H1 (cell line): ENCODE data around the gene DNAH8. TPM values are rescaled to one million over a fixed set of nuclear protein-coding genes. Genes with fewer than 3 reads are reported as not detected.

Source experiments
- CTCF ChIA-PET: fragments of 300-600 bp; sonication (Branson Sonifier 250); formaldehyde crosslinking; loops from one replicate; lab custom pipeline; 2021; ENCODE audit not compliant: partially characterized antibody; lab: Charles Lee
- POLR2A ChIA-PET: fragments of 300-600 bp; sonication (Branson Sonifier 250); formaldehyde crosslinking; loops from one replicate; lab custom pipeline; 2021; ENCODE audit warnings: inconsistent platforms; ENCODE audit not compliant: partially characterized antibody; lab: Charles Lee
- DNase-seq, 2 experiments: peaks; one replicate each; pipeline versions ENCODE4 v3.0.0 to v3.0.0-alpha.2; 2010 to 2022; ENCODE audit warnings: low spot score in 2 of 2, low read depth in 1 of 2, mixed read lengths in 1 of 2
- FAIRE-seq: peaks from 2 replicates; lab custom pipeline; 2011; peaks lifted over from hg19 to GRCh38; lab: Jason Lieb, UNC
- H2AFZ ChIP-seq: 2 replicates; pipeline ENCODE4 v1.8.1; 2012; ENCODE audit warnings: low read length, inconsistent platforms
- H2AK5ac ChIP-seq: 2 replicates; pipeline ENCODE4 v1.6.1; 2013; ENCODE audit warnings: low read depth, low read length
- H2BK120ac ChIP-seq: replicated peaks from 2 replicates; pipeline ENCODE3; 2013; ENCODE audit warnings: low read depth, low read length, inconsistent platforms
- H2BK12ac ChIP-seq: 2 replicates; pipeline ENCODE4 v1.6.1; 2013; ENCODE audit warnings: low read depth, low read length
- H2BK15ac ChIP-seq: 2 replicates; pipeline ENCODE4 v1.6.1; 2013; ENCODE audit warnings: low read length
- H2BK20ac ChIP-seq: 2 replicates; pipeline ENCODE4 v1.6.1; 2013; ENCODE audit warnings: low read length
- H2BK5ac ChIP-seq: 2 replicates; pipeline ENCODE4 v1.6.1; 2013; ENCODE audit warnings: low read depth, low read length
- H3K14ac ChIP-seq: 2 replicates; pipeline ENCODE4 v1.6.1; 2013; ENCODE audit warnings: inconsistent platforms; ENCODE audit not compliant: insufficient read length
- H3K18ac ChIP-seq: 2 replicates; pipeline ENCODE4 v1.6.1; 2013; ENCODE audit warnings: low read length; ENCODE audit errors: extremely low read depth
- H3K23ac ChIP-seq: 2 replicates; pipeline ENCODE4 v1.6.1; 2013; ENCODE audit warnings: inconsistent platforms; ENCODE audit not compliant: insufficient read length
- H3K23me2 ChIP-seq: 2 replicates; pipeline ENCODE4 v1.6.1; 2013; ENCODE audit warnings: low read depth, low read length
- H3K27ac ChIP-seq: 2 replicates; pipeline ENCODE4 v1.6.1; 2011; ENCODE audit warnings: low read depth, low read length, inconsistent platforms
- H3K27me3 ChIP-seq, 4 experiments: replicated peaks in 1 of 4; 1 replicate in 1 of 4; 2 replicates in 3 of 4; pipeline versions ENCODE4 v1.6.1 to v1.8.1; 2011 to 2013; ENCODE audit warnings: low read length in 3 of 4, mild to moderate bottlenecking in 3 of 4, inconsistent platforms in 2 of 4, mixed read lengths in 2 of 4, moderate library complexity in 1 of 4; ENCODE audit not compliant: control insufficient read depth in 3 of 4, insufficient read depth in 3 of 4; ENCODE audit errors: extremely low read depth in 1 of 4
- H3K36me3 ChIP-seq, 4 experiments: 2 replicates each; pipeline versions ENCODE4 v1.6.1 to v1.8.1; 2011 to 2013; ENCODE audit warnings: mild to moderate bottlenecking in 4 of 4, low read length in 3 of 4, moderate library complexity in 2 of 4, control low read depth in 1 of 4, inconsistent platforms in 1 of 4; ENCODE audit not compliant: insufficient read depth in 4 of 4, control insufficient read depth in 2 of 4
- H3K4ac ChIP-seq: replicated peaks from 2 replicates; pipeline ENCODE3; 2013; ENCODE audit warnings: low read length, low read depth, mixed read lengths, inconsistent platforms; ENCODE audit not compliant: insufficient read length
- H3K4me1 ChIP-seq, 4 experiments: replicated peaks in 1 of 4; 1 replicate in 1 of 4; 2 replicates in 3 of 4; pipeline versions ENCODE4 v1.6.1 to v1.8.1; 2011 to 2013; ENCODE audit warnings: low read length in 3 of 4, inconsistent platforms in 2 of 4, mixed read lengths in 1 of 4; ENCODE audit not compliant: insufficient read depth in 4 of 4, control insufficient read depth in 3 of 4
- H3K4me2 ChIP-seq, 2 experiments: 2 replicates each; pipeline versions ENCODE4 v1.6.1 to v1.8.1; 2011 to 2013; ENCODE audit warnings: low read depth in 2 of 2, low read length in 2 of 2, control low read depth in 1 of 2, inconsistent platforms in 1 of 2, mild to moderate bottlenecking in 1 of 2; ENCODE audit not compliant: insufficient read depth in 1 of 2
- H3K4me3 ChIP-seq, 4 experiments: fragments of 200-600, 300-600 bp in 1 of 4; sonication (generic), shearing (Covaris generic), sonication (Bioruptor Twin) in 1 of 4; 2 replicates each; pipeline versions ENCODE4 v1.5.1 to v1.8.1; 2011 to 2016; ENCODE audit warnings: low read length in 4 of 4, low read depth in 3 of 4, control low read depth in 2 of 4, inconsistent platforms in 2 of 4, mild to moderate bottlenecking in 2 of 4, mixed read lengths in 1 of 4, moderate library complexity in 1 of 4; ENCODE audit not compliant: insufficient read depth in 2 of 4; ENCODE audit errors: extremely low read depth in 1 of 4
- H3K56ac ChIP-seq: replicated peaks from 2 replicates; pipeline ENCODE3; 2013; ENCODE audit warnings: low read depth, mild to moderate bottlenecking, mixed read lengths, low read length, inconsistent platforms; ENCODE audit not compliant: insufficient read length
- H3K79me1 ChIP-seq: 2 replicates; pipeline ENCODE4 v1.6.1; 2013; ENCODE audit warnings: low read depth, low read length, control low read depth
- H3K79me2 ChIP-seq, 2 experiments: 2 replicates each; pipeline versions ENCODE4 v1.6.1 to v1.8.1; 2012 to 2013; ENCODE audit warnings: low read length in 2 of 2, mild to moderate bottlenecking in 2 of 2, inconsistent platforms in 1 of 2; ENCODE audit not compliant: insufficient read depth in 2 of 2, control insufficient read depth in 1 of 2
- H3K9ac ChIP-seq, 4 experiments: replicated peaks in 1 of 4; 1 replicate in 1 of 4; 2 replicates in 3 of 4; pipeline versions ENCODE4 v1.6.1 to v1.8.1; 2011 to 2013; ENCODE audit warnings: low read depth in 3 of 4, low read length in 3 of 4, control low read depth in 2 of 4, mild to moderate bottlenecking in 2 of 4, moderate library complexity in 2 of 4, inconsistent platforms in 1 of 4; ENCODE audit errors: extremely low read depth in 1 of 4
- H3K9me3 ChIP-seq, 2 experiments: 2 replicates each; pipeline versions ENCODE4 v1.6.1 to v1.8.1; 2012 to 2013; ENCODE audit warnings: mild to moderate bottlenecking in 2 of 2, moderate library complexity in 2 of 2, control low read depth in 1 of 2, inconsistent platforms in 1 of 2, low read depth in 1 of 2, low read length in 1 of 2, mixed read lengths in 1 of 2; ENCODE audit not compliant: insufficient read depth in 2 of 2
- H4K20me1 ChIP-seq, 2 experiments: replicated peaks in 1 of 2; 2 replicates each; pipeline versions ENCODE3 to v1.8.1; 2011 to 2013; ENCODE audit warnings: inconsistent platforms in 2 of 2, low read length in 2 of 2, mild to moderate bottlenecking in 1 of 2; ENCODE audit not compliant: insufficient read depth in 2 of 2, control insufficient read depth in 1 of 2
- H4K5ac ChIP-seq: 2 replicates; pipeline ENCODE4 v1.6.1; 2013; ENCODE audit warnings: low read length, low read depth, mixed read lengths, inconsistent platforms; ENCODE audit not compliant: insufficient read length
- H4K8ac ChIP-seq: 2 replicates; pipeline ENCODE4 v1.8.0; 2013; ENCODE audit warnings: mild to moderate bottlenecking, moderate library complexity, low read length, inconsistent platforms; ENCODE audit not compliant: insufficient read depth; ENCODE audit errors: extremely low read depth
- H4K91ac ChIP-seq: replicated peaks from 2 replicates; pipeline ENCODE3; 2013; ENCODE audit warnings: low read length, mixed read lengths, inconsistent platforms; ENCODE audit not compliant: insufficient read length
- RAD21 ChIP-seq, 2 experiments: IDR thresholded peaks in 1 of 2; conservative IDR thresholded peaks in 1 of 2; 2 replicates each; pipeline ENCODE4 v1.6.1; 2011; ENCODE audit warnings: low read depth in 2 of 2, low read length in 2 of 2, improper control_type of control experiment in 1 of 2, inconsistent platforms in 1 of 2, mild to moderate bottlenecking in 1 of 2, moderate library complexity in 1 of 2
- polyA plus RNA-seq, 7 experiments: library from polyadenylated mRNA; depleted of rRNA in 3 of 7; stranded (reverse) in 5 of 7; unstranded in 2 of 7; fragments of >200 nt in 5 of 7; fragments of 200-250 nt in 2 of 7; gene quantifications; 1 replicate in 5 of 7; 2 replicates in 1 of 7; 4 replicates in 1 of 7; pipeline versions ENCODE4 v1.2.1 to v1.2.3, GENCODE V29; 2011 to 2013; ENCODE audit warnings: missing spikeins in 2 of 7, mixed read lengths in 2 of 7
- total RNA-seq: library from RNA; stranded (reverse); fragmentation: NEBNext Ultra II Directional; extraction: Animal tissue kit (Norgen Biotek cat#: 25700); gene quantifications from 2 replicates; pipeline ENCODE4 v1.2.1, GENCODE V29; 2021

DNAH8 gene
- total and polyA plus RNA-seq, 2 of the 8 experiments (the other 6 are each of a cell fraction or from before 2014, with no cell fraction given), result under 0.01 TPM; not detected in 1

DNA sequence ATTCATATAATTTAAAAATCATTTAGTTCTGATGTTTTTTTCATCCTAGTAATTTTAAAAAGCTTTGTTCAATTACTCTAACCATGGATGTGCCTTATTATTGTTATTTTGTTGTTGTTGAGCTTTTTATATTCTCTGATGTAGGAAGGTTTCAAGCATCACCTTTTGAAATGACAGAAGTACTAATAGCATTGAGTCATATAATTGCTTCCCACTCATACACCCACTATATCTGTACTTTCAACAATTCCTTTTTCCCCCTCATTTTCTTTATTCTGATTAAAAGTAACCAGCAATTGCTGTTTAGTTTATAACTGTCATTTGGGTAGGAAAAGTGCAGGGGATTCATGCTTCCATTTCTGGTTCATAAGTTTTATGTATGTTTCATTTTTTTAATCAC is 38.6 kb downstream of the DNAH8 start:
- Histone ChIP-seq H3K36me3 (no peaks in the 10 kb centered on the region), H3K23me2 (no peaks in the 10 kb centered on the region), H2AK5ac (no peak overlapping the region), H4K91ac (no peak overlapping the region), H3K9me3 (no peaks in the 10 kb centered on the region), H3K56ac (no peak overlapping the region), H3K18ac (no peak overlapping the region), H3K79me1 (no peaks in the 10 kb centered on the region), H3K4me2 (no peak overlapping the region), H3K23ac (no peak overlapping the region), H3K27ac (no peak overlapping the region), H4K20me1 (no peaks in the 10 kb centered on the region), H2BK15ac (no peak overlapping the region), H4K5ac (no peak overlapping the region), H3K27me3 (no peaks in the 10 kb centered on the region), H4K8ac (no peak overlapping the region), H2AFZ (no peak overlapping the region), H2BK5ac (no peak overlapping the region), H3K4ac (no peak overlapping the region), H2BK20ac (no peak overlapping the region), H2BK120ac (no peak overlapping the region), H3K4me3 (no peak overlapping the region), H3K79me2 (no peaks in the 10 kb centered on the region), H3K4me1 (no peaks in the 10 kb centered on the region), H3K14ac (no peak overlapping the region), H3K9ac (no peak overlapping the region), H2BK12ac (no peak overlapping the region)
- ChIA-PET CTCF (interaction anchor here (1.0 kb wide), 1 partner anchor 20 kb away, joined by 4 read pairs; no protein-coding TSS in a partner anchor), POLR2A (no interaction called here)
- FAIRE-seq (no peak), DNase-seq (no peak)
- no peak for TF ChIP-seq RAD21 (IDR thresholded peaks at IDR 0.05 in 1 of 2, conservative IDR thresholded peaks at IDR 0.05 in 1 of 2; ENCODE audit: low read depth in 2 of 2, low read length in 2 of 2)
